Germinal center (tissue), 1 donor: ENCODE results near the gene ADARB1.
A peak's percentile ranks its signal among the peaks of the same experiment; 100 is the strongest.

Source experiments
- DNase-seq: peaks from one replicate; pipeline ENCODE4 v3.0.0; 2012; ENCODE audit warnings: mixed read lengths, low spot score

The ADARB1 gene

GRCh38 chr21:45253633-45254459, 179.5 kb downstream of the ADARB1 start:
- no peak for DNase-seq

- no peak for DNase-seq
Measured at GRCh38 chr21:45254460-45254930, 180.1 kb downstream of the ADARB1 start.

DNA sequence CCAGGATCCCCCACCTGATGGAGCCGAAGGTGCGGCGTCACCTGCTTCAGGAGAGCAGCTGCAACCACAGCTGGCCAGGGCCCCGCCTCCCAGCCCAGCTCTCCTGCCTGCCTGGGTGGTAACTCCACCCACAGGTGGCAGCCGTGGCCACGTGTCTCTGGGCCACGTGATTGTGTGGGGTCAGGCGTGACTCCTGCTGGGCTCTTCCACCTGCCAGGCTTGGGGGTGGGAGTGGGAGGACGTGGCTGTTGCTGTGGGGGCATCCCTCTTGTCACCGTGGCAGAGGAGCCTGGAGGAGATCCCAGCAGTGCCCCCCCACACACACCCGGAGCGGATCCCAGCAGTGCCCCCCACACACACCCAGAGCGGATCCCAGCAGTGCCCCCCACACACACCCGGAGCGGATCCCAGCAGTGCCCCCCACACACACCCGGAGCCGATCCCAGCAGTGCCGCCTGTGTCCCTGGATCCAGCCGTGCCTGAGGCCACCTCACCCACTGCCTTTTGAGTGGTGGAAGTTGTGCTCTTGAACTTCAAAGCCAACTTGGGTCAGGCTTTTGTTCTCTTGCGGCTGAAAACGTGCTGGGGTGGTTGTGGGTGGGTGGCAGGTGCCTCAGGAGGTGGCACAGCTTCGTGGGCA, 181.1 kb downstream of the ADARB1 start:
- DNase-seq = peak; percentile 61

- no peak for DNase-seq
Measured at GRCh38 chr21:45256021-45256911, 181.9 kb downstream of the ADARB1 start.

- no peak for DNase-seq
Measured at GRCh38 chr21:45256912-45257672, 182.7 kb downstream of the ADARB1 start.

DNA sequence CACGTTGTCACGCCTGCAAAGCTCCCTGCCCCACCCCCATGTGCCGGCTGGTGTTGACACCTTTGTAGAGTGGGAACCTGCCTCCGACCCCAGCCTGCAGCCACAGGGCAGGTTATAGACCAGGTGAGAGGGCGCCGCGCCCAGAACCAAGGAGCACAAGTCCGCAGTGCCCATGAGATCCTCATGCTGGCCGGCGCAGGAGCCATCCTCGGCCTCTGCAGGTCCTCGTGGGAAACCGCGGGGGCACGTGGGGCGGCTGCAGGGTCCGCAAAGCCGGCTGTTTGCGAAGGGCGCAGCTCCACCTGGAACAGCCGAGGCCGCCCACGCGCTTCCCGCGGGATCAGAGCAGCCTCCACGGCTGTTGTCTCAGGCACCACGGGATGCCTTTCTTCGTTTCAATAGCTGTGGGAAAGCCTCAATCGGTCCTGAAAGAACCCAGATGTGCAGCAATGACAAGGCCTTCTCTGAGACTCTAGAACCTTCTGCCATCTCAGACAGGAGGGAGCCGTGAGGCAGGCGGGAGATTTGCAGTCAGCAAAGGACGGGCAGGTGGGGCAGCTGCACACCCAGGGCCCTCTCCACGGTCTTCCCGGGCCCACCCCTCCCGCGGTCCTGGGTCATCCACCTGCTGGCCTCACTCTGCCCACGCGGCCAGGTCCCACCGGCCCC, 183.4 kb downstream of the ADARB1 start:
- DNase-seq = no peak

DNA sequence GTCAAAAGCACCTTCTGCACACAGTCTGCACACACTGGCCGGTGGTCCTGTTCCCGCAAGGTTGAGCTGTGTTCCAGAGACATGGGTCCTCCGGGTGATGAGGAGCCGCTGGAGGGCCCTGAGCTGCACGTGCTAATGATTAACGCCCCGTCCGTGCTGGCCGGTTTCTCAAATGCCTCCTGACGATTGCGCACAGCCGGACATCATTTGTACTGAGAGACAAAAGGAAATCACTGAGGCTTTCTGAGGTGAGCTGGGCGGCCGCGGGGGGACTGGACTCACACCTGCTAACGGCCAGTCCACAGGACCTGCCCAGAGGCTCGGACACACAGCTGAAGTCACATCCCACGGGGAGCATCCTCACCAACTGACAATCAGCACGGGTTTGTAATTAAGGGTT, 184.1 kb downstream of the ADARB1 start:
- no peak for DNase-seq

- DNase-seq = no peak
Measured at GRCh38 chr21:45259206-45259840, 184.9 kb downstream of the ADARB1 start.

DNA sequence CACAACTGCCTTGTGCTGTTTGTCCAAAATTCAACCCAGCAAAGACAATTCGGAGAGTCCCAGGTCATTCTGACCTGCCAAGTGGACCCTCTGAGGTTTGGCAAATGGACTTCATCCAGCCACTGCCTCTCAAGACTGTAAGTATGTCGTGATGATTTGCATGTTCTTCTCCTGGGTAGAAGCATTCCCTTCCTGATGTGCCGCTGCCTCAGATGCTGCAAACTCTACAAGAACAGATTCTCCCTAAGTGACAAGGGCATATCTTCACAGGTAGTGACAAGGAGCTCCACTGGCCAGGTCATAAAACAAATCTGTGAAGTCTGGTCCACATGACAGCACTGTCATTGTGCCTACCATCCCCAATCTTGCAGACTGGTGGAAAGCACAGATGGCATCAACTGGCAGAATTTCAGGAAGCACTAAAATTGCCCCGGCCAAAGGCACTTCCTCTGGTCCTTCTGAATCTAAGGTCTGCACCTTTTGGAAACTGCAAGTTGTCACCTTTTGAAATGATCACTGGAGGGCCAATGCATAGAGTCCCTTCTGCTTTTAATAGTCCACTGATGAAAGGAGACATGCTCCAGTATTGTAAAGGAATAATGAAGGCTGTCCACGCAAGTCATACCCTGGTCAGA, 185.9 kb downstream of the ADARB1 start:
- DNase-seq = no peak

DNA sequence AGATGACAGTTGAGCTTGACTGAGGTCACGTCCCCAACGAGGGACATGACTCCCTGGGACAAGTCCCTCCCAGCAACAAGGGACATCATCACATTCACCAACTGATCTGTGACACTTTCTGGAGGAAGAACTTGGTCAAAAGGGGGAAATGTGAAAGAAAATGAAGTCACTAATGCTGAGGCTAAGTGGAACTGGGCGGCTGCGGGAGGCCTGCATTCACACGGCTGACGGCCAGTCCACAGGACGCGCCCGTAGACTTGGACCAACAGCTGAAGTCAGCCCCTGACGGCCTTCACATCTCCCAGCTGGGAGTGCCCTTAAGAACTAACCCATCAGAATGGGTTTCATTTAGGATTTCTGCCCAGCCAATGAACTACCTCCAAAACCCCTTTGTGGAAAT, 186.7 kb downstream of the ADARB1 start:
- no peak for DNase-seq

DNA sequence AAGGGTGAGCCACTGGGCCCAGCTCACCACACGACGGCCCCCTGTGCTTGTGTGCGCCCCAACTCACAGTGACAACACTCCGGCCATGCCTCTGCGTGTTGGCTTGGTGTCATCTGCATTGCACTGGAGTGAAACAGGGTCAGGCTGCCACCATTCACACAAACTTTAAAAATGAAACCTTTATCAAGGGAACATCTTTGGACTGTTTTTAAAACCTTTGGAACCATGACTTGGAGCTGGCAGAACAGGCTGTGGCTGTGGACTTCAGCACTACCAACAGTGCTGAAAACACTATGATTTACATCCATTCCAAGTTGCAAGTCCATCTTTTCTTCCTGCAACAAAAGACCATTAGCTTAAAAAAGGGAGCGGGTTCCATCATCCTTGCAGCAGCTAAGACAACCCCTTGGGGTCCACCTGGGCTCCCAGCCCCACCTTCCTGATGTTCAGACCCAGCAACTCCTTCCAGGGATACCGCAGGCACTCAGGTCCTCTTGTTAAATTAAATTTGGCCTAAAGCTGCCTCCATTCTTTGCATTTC, 187.7 kb downstream of the ADARB1 start:
- no peak for DNase-seq

DNA sequence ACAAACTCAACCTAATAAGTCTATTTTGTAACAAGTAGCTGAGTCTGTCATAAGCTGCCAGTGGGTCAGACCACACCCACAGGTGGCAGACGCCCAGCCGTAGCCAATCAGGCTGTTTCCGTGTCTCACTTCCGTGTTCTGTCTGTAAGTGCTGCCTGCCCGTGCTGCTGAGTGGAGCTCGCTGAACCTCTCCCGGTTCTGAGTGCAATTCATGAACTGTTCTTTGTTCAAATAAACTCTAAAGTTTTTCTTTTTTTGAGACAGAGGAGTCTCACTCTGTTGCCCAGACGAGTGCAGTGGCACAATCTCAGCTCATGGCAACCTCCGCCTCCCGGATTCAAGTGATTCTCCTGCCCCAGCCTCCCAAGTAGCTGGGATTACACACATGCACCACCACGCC, 188.2 kb downstream of the ADARB1 start:
- no peak for DNase-seq

GRCh38 chr21:45263534-45263933, 189.2 kb downstream of the ADARB1 start:
- DNase-seq = no peak

GRCh38 chr21:45264146-45264911, 189.9 kb downstream of the ADARB1 start:
- DNase-seq = no peak

GRCh38 chr21:45264912-45265515, 190.6 kb downstream of the ADARB1 start:
- DNase-seq = no peak

DNA sequence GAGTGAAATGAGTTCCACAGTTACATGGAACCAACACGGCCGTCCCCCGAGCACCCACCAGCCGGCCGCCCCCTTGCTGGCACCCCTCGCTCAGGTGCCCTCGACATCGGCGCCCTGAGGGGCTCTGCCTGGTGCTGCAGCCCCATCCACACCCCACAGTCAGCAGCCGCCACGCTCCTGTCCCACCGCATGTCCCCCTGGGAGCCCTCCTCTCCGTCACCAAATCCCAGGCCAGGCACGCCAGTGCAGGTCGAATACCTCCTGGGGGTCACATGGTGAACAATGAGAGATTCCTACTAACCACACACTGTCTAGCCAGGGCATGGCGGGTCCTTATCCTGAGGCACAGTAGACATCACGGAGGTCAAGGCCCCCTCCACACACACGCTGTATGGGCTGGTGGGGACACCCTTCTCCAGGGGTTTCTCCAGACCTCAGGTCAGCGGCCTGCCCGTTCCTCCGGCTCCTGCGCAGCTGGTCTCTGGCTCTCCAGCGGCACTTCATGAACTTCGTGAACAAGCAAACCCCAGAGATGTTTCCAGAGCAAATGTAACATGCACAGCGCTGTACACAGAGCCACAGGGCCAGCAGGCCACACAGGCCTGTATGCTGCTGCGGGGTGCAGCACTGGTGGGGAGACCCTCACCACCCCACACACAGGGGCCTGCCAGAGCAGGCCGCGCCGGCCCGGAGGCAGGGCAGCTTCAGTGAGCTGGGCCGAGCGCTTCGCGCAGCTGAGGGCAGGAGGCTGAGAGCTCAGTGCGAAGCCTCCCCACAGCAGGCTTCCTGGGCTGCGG, 191.5 kb downstream of the ADARB1 start:
- no peak for DNase-seq

GRCh38 chr21:45266518-45267389, 192.4 kb downstream of the ADARB1 start:
- no peak for DNase-seq
